ENCODE measurements around the gene CAMKK2.
"Not testable (repeated sequence)": the region's sequence is repeated elsewhere in the genome, so short reads cannot be mapped to it uniquely, and the experiment has no call there.

Gene CAMKK2

DNA sequence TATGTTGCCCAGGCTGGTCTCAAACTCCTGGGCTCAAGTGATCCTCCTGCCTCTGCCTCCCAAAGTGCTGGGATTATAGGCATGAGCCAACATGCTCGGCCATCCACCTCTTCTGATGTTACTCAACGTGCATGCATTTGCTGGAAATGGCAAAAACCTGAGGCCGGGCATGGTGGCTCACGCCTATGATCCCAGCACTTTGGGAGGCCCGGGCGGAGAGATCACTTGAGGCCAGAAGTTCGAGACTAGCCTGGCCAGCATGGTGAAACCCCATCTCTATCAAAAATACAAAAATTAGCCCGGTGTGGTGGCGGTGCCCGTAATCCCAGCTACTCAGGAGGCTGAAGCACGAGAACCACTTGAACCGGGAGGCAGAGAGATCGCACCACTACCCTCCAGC lies 1.9 kb upstream of the CAMKK2 start:
- not testable (repeated sequence) for DNase-seq (ENCODE audit: low spot score)

DNA sequence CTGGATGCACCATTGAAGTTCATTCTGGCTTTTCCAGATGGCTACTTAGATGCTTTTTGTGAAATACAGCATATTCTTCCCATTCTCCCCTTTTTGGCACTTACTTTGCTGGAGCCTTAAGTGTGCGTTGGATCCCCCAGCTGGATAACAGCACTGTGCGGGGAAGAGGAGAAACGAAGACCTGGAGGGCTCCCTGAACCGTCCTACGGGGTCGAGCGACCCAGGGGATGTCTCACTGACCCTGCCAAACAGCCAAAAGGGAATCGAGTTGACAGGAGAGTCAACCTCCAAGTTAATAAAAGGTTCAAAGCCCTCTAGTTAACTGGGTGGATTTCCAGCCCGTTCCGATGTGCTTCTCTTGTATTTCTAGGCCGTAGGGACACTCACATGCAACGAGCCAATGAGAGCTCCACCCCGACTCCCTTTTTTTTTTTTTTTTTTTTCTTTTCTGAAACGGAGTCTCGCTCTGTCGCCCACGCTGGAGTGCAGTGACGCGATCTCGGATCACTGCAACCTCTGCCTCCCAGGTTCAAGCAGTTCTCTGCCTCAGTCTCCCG lies 1.0 kb upstream of the CAMKK2 start:
- DNase-seq (ENCODE audit: low spot score): peak; percentile 67

GRCh38 chr12:121295746-121296617 lies 527 bp downstream of the CAMKK2 start:
- DNase-seq (ENCODE audit: low spot score): peak; percentile 63

- DNase-seq (ENCODE audit: low spot score): no peak
Measured at GRCh38 chr12:121295116-121295745, 1.3 kb downstream of the CAMKK2 start.

- DNase-seq (ENCODE audit: low spot score): no peak
Measured at GRCh38 chr12:121294151-121294889, 2.2 kb downstream of the CAMKK2 start.

GRCh38 chr12:121293603-121294002 lies 2.9 kb downstream of the CAMKK2 start:
- no peak for DNase-seq (ENCODE audit: low spot score)

DNA sequence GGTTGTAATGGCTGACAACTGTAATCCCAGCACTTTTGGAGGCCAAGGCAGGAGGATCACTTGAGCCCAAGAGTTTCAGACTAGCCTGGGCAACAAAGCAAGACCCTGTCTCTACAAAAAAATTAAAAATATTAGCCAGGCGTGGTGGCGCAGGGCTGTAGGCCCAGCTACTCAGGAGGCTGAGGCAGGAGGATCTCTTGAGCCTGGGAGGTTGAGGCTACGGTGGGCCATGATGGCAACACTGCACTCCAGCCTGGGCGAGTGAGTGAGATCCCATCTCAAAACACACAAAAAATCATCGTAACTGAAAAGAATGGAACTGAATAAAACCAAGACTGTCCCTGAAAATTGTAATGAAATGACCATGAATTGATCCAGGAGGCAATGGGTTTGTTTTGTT lies 6.1 kb downstream of the CAMKK2 start:
- no peak for DNase-seq (ENCODE audit: low spot score)

DNA sequence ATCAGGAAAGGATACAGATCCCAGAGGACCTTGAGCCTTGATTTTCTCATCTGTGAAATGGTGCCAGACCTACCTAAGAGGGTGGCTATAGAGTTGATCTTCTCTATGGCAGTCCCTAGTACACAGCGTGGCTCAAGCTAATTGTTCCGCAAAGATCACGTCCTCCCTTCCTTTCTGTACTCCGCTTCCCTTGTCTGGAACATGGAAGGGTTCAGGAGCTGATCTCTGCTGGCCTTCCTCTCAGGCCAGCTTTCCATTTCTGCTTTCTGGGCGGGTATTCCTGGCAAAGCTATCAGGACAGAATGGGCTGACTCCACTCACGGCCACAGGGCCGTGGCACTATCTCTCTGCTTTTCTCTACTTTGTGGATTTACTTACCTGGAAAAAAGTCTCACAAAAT lies 6.5 kb downstream of the CAMKK2 start:
- no peak for DNase-seq (ENCODE audit: low spot score)

DNA sequence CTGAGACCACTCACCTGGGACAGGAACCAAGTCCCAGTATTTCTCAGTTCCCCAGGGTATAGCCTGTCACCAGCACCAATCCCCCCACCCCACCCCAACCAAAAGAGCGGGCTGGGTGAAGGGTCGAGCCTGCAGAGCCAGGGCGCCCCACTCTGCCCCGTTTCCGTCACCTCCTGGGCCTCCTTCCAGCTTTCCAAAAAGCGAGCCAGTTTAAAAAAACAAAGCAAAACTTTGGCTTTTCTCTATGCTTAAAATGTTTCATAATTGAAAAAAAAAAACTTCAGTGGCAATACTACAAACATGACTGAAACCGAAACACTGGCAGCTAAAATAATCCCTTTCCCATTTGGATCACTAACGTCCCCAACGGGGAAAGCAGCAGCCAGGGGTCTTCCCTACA lies 7.5 kb downstream of the CAMKK2 start:
- no peak for DNase-seq (ENCODE audit: low spot score)

GRCh38 chr12:121288158-121288845 lies 8.2 kb downstream of the CAMKK2 start:
- DNase-seq (ENCODE audit: low spot score): no peak

DNA sequence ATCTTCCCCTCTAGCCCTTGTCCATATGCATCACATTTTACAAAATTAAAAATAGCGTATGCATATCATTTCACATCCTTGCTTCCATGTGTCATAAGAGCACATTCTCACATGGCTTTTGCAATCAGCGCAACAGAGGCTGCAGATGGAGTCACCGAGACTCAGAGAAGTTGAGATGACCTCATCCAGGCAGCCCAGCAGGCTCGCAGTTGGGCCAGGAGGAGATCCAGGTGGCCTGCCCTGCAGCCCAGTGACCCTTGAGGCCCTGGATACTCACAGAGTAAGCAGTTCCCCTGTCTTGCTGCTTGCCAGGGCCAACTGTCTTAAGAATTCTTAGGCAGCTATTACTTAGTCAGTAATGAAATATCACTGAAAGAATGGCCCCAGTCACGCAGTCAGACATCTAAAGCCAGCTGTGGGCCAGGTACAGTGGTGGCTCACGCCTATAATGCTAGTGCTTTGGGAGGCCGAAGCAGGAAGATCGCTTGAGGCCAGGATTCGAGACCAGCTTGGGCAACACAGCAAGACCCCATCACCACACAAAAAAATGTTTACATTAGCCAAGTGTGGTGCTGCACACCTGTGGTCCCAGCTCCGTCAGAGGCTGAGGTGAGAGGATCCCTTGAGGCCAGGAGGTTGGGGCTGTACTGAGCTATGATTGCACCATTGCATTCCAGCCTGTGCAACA lies 9.1 kb downstream of the CAMKK2 start:
- DNase-seq (ENCODE audit: low spot score): no peak

DNA sequence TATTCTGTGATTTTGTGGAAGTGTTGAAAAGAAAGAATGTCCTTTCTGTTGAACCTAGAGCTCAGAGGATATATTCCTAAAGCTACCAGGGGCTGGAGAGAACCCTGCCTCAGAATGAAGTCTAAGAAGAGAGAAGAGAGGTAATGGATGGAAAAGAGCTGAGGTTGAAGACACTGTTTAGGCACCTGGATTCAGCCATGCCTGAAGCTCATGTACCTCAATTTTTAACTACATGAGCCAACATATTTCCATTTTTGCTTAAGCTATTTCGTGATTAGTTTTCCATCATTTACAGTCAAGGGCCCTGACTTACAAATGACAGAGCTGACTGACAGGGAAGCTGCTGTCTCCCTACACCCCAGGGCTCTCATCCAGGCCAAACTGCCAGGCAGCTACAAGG lies 10.7 kb downstream of the CAMKK2 start:
- no peak for DNase-seq (ENCODE audit: low spot score)

DNA sequence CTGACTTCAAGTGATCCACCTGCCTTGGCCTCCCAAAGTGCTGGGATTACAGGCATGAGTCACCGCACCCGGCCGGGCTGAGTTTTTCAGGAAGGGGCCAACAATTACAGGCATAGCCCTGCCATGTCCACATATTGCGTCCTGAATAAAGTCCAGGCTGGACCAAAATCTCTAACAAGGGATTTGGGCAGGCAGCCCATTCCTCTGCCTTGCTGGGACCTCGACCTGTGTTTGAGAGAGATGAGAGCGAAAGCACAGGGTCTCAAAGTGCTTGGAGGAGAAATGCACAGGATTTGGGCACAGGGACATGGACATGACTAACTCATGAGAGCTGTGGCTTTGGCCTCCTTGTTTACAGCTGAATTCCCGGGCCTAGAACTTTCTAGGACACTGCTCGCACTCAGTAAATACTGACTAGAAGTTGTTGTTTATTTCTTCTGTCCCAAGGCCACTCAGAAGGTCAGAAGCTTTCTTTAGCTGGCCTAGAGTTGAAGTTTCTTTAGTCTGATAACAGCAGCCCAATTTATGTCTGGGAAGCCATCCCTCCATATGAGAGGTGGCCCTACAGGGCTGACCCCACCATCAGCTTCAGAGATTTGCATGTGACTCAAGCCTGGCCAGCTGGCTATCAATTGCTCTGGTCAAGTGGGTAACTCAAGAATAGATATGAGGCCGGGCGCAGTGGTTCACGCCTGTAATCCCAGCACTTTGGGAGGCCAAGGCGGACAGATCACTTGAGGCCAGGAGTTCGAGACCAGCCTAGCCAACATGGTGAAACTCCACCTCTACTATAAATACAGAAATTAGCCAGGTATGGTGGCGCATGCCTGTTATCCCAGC lies 11.7 kb downstream of the CAMKK2 start:
- DNase-seq (ENCODE audit: low spot score): no peak

DNA sequence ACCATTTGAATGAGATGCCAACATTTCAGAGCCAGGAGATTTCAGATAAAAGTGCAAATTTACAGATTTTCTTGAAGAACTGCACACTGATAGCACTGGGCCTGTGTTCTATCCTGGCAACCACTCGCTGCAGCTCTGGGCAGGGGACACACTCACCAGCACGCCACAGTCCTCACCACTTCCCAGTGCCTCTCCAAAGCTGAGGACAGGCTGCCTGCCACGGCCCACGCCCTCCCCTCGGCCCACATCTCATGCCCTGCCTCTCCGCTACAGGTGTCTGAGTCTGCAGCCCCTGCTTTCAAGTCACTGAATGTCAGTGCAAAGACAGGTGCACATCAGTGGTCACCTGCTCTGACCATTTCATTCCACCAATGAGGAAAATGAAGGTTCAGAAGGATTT lies 12.7 kb downstream of the CAMKK2 start:
- DNase-seq (ENCODE audit: low spot score): no peak

GRCh38 chr12:121283388-121283787 lies 13.1 kb downstream of the CAMKK2 start:
- no peak for DNase-seq (ENCODE audit: low spot score)

- DNase-seq (ENCODE audit: low spot score): not testable (repeated sequence)
Measured at GRCh38 chr12:121282910-121283309, 13.6 kb downstream of the CAMKK2 start.

DNA sequence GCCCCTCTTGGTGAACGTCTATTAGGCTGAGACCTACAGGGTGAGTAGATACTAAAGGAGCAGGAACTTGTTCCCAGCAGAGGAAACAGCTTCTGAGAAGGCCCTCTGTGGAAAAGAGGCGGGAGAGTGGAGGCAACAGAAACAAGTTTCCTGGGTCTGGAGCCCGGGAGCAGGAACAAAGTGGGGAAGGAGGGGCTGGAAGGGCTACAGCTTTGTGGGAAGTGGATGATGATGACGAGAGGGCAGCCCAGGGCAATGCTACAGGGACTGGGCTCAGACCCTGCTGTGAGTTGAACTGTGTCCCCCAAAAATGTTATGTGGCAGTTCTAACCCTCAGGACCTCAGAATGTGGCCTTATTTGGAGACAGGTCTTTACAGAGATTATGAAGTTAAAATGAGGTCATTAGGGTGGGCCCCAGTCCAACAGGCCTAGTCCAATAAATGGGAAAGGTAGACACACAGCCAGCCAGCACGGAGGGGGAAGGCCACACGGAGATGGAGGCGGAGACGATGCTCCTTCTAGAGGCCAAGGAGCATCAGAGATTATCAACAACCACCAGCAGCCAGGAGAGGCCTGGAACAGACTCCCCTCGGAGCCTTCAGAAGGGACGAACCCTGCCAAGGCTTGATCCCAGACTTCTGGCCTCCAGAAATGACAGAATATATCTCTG lies 14.3 kb downstream of the CAMKK2 start:
- no peak for DNase-seq (ENCODE audit: low spot score)

GRCh38 chr12:121281116-121281515 lies 15.4 kb downstream of the CAMKK2 start:
- DNase-seq (ENCODE audit: low spot score): not testable (repeated sequence)

DNA sequence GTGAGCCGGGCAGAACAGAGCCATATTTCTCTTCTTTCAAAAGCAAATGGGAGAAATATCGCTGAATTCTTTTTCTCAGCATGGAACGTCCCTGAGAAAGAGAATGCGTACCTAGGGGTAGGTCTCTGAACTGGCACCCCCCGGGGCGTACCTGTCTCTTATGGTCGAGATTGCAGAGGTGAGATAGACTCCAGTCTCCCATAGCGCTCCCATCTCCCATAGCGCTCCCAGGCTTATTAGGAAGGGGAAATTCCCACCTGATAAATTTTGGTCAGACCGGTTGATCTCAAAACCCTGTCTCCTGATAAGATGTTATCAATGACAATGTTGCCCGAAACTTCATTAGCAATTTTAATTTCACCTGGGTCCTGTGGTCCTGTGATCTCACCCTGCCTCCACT lies 16.0 kb downstream of the CAMKK2 start:
- DNase-seq (ENCODE audit: low spot score): not testable (repeated sequence)

DNA sequence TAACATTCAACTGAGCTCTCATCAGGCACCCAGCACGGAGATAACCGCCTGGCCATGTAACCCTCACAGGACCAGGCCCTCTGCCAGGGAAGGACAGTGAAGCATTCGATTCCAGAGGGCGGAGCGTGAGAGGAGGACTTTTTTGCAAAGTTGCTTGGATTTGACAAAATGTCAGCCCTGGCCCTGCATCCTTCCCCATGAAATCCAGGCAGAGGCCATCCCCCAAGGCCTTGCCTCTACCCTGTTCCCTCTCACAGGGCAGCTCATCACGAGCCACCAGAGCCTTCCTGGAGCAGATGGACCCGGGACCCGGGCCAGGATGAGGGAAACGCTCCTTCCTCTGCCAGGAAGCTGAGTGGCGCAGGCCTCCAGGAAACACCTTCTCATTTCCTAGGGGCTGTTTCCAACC lies 17.0 kb downstream of the CAMKK2 start:
- DNase-seq (ENCODE audit: low spot score): peak; percentile 49
